SK-N-MC (cell line): ENCODE measurements around the gene RRP12.

Source experiments
- DNase-seq: peaks from one replicate; pipeline ENCODE4 v3.0.0-alpha.2; 2011; ENCODE audit warnings: low read depth, low spot score
- H3K27ac ChIP-seq: fragments of 200-600 bp; sonication (generic); 2 replicates; pipeline ENCODE4 v1.5.1; 2016; ENCODE audit warnings: mixed run types
- H3K36me3 ChIP-seq: fragments of 200-600 bp; sonication (generic); 2 replicates; pipeline ENCODE4 v1.6.1; 2017; ENCODE audit warnings: antibody characterized with exemption, low read length, mixed read lengths; ENCODE audit not compliant: insufficient read depth
- H3K4me3 ChIP-seq: fragments of 200-600 bp; sonication (generic); 2 replicates; pipeline ENCODE4 v1.5.1; 2016
- H3K9ac ChIP-seq: fragments of 200-600 bp; sonication (generic); 2 replicates; pipeline ENCODE4 v1.8.0; 2017; ENCODE audit warnings: mixed run types, mixed read lengths; ENCODE audit not compliant: insufficient read length
- H3K9me3 ChIP-seq: fragments of 200-600 bp; sonication (generic); 2 replicates; pipeline ENCODE4 v1.6.1; 2017; ENCODE audit warnings: low read depth, mild to moderate bottlenecking, antibody characterized with exemption, low read length, moderate library complexity, mixed read lengths
- EZH2 ChIP-seq: fragments of 200-600 bp; sonication (generic); IDR thresholded peaks from one replicate; pipeline ENCODE4 v1.6.1; 2017; ENCODE audit warnings: antibody characterized with exemption
- FOXP2 ChIP-seq: optimal IDR thresholded peaks from 2 replicates; pipeline ENCODE3; 2011; ENCODE audit warnings: mild to moderate bottlenecking, moderate library complexity; ENCODE audit not compliant: insufficient read depth; ENCODE audit errors: extremely low read length, control extremely low read depth
- POLR2AphosphoS5 ChIP-seq: IDR thresholded peaks from 2 replicates; pipeline ENCODE4 v1.6.1; 2012; ENCODE audit warnings: mild to moderate bottlenecking, low read depth, low read length, borderline replicate concordance

The RRP12 gene

DNA sequence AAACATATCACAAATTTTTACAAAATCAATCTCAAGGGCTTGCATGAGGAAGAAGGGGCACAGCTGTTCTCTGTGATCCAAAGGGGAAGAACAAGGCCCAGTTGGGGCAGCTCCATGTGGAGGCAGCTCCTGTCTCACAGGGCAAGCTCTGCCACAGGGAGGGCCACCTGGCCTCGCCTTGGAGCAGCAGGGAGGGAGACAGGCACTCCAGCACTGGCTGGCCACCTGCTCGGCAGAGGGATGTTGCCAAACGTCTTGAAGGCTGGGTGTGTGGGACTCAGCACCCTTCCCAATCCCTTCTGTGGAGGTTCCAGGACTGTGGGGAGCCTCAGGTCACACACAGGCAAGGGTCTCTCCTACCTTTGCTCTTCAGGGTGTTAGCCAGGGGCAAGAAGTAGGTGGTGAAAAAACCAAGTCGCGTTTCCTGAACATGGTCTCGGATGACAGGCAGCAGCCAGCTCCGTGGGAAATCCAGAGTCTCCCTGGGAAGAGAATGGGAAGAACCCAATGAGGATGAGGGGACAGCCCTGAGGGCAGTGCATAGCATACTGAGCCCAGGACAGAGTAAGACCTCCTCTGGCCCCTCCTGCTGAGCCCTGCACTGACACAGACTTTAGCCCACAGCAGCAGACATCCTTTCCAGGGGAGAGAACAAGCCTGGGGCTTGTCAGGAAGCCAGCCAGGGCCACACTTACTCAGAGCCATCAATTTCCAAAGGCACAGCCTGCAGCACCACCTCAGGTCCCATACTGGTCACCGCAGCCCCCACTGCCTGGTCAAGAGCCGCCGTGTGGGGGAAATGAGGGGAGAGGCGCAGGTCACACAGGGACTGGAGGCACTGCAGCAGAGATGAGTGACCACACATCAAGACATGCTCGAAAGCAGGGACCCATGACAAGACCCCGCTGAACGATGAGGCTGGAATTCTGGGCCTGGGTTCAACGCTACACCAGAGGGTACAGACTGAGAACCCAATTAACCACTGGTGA lies 21.9 kb downstream of the RRP12 start:
- no peak overlapping the region for H3K4me3 ChIP-seq

DNA sequence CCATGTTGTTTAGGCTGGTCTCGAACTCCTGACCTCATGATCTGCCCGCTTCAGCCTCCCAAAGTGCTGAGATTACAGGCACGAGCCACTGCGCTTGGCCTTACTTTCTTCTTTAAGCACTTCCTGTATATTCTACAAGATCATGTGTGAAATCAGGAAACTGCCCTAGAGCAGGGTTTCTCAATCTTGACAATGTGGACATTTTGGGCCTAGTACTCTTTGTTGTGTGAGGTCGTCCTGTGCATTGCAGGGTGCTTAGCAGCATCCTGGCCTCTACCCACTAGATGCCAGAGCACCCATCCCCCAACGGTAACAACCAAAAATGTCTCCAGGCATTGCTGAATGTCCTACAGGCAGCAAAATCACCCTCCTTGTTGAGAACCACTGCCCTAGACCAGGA lies 24.7 kb downstream of the RRP12 start:
- TF ChIP-seq EZH2 (no peak), FOXP2 (no peak), POLR2AphosphoS5 (no peak)
- H3K9me3 ChIP-seq: no peaks in the 10 kb centered on the region
- peaks cover 5% of the 10 kb centered on the region; the same call in 1 of the 2 replicates for H3K36me3 ChIP-seq

More for the DNA sequence above, 21.9 kb downstream of the RRP12 start:
- TF ChIP-seq POLR2AphosphoS5 (no peak), EZH2 (no peak), FOXP2 (no peak)
- H3K36me3 ChIP-seq: no peaks in the 10 kb centered on the region; the same call in 1 of the 2 replicates
- no peak for DNase-seq
- H3K9ac ChIP-seq: no peak overlapping the region
- no peak overlapping the region for H3K27ac ChIP-seq
- no peaks in the 10 kb centered on the region for H3K9me3 ChIP-seq

DNA sequence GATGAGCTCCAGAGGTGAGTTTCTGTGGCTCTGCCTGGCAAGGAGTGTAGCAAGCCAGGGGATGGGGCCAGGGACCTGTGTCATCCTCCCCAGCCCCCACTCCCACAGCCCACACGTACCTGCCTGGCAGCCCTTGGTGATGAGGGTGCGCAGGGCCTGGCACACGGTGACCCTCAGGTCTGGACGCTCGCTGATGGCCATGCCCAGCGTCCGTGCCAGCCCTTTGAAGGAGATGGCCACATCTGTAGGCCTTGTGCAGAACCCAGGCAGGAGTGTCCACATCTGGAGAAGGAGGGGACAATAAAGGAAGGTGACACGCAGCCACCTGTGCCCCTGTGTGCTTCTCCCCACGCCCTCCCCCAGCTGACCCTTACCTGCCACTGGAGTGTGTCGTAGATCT lies 27.7 kb downstream of the RRP12 start:
- Histone ChIP-seq H3K27ac (no peak overlapping the region), H3K9me3 (no peaks in the 10 kb centered on the region), H3K4me3 (no peak overlapping the region), H3K36me3 (peaks cover 8% of the 10 kb centered on the region; the same call in 1 of the 2 replicates), H3K9ac (no peak overlapping the region)
- no peak for DNase-seq
- TF ChIP-seq FOXP2 (no peak), EZH2 (no peak), POLR2AphosphoS5 (no peak)

More for the DNA sequence above, 24.7 kb downstream of the RRP12 start:
- H3K4me3 ChIP-seq: no peak overlapping the region
- no peak for DNase-seq
- H3K27ac ChIP-seq: no peak overlapping the region
- H3K9ac ChIP-seq: no peak overlapping the region

DNA sequence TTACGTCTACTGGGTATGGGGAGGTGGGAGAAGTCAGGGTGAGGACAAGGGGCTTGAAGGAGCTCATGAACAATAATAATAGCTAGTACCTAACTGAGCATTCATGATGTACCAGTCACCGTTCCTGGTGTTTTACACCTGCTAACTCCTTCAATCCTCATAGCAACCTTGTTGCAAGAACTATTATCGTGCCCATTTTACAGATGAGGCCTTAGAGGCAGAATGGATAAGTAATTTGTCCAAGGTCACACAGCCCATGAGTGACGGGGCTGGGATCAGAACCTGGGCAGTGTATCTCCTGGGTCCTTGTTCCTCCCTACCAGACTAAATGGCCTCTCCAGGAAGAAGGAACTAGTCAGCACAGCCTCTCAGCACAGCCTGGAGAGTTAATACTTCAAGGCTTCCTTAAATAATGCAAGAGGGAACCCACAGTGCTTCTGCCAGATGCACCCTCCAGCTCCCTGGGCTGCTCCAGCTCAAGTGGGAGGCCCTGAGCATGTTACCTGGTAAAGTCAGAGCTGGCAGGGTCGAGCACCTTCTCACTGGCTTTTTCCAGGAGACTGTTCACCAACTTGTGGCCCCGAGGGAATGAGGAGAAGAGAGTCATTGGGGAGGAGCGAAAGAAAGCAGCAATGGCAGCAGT lies 28.8 kb downstream of the RRP12 start:
- H3K4me3 ChIP-seq: no peak overlapping the region
- DNase-seq: no peak
- no peak overlapping the region for H3K27ac ChIP-seq
- peaks cover 8% of the 10 kb centered on the region; the same call in 1 of the 2 replicates for H3K36me3 ChIP-seq
- H3K9me3 ChIP-seq: no peaks in the 10 kb centered on the region
- H3K9ac ChIP-seq: no peak overlapping the region
- TF ChIP-seq POLR2AphosphoS5: no peak
- TF ChIP-seq EZH2: no peak
- no peak for TF ChIP-seq FOXP2

DNA sequence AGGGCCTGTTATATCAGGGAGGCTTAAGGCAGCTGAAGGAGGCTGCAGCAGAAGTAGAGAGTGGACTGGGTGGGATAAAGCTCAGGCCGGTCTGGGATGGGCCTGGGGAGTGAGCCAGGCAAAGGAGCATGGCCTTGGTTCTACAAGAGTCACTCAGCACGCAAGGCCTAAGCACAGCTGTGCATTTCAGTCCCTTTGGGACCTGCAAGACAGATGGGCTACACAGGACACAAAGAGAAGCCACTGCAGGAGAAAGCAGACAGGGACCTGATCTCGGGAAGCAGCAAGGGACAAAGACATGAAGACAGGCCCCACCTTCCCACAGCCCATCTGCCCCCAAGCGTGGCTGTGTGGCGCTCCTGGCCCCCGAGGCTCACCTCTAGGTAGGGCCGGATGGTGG lies 29.4 kb downstream of the RRP12 start:
- Histone ChIP-seq H3K9ac (no peak overlapping the region), H3K9me3 (no peaks in the 10 kb centered on the region), H3K36me3 (peaks cover 8% of the 10 kb centered on the region; the same call in 1 of the 2 replicates), H3K4me3 (no peak overlapping the region), H3K27ac (no peak overlapping the region)
- TF ChIP-seq EZH2 (no peak), FOXP2 (no peak), POLR2AphosphoS5 (no peak)
- DNase-seq: no peak

DNA sequence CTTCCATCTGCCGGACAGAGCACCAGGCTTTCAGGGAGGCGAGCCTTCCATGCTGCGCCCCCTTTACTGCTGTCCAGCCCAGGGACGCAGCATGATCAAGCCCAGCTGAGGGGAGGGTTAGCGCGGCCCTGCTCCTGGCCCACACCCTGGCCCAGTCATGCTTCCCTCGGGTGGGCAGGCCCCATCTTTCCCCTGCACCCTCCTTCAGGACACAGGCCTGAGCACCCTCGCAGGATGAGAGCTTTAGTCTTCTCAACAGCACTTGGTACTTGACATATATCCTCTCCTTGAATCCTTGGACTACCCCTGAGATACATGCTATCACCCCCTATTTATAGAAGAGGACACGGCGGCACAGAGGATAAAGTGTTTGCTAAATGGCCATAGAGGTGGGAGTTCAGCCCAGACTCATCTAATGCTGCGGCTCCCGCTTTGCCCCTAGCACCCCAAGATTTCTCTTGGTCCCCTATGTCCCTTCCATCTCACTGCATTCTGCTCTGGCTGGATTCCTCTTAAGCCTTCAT lies 34.0 kb downstream of the RRP12 start:
- no peak for DNase-seq
- Histone ChIP-seq H3K36me3 (peaks cover 4% of the 10 kb centered on the region; the same call in 1 of the 2 replicates), H3K9me3 (no peaks in the 10 kb centered on the region), H3K27ac (no peak overlapping the region), H3K4me3 (no peak overlapping the region), H3K9ac (no peak overlapping the region)
- TF ChIP-seq FOXP2 (no peak), POLR2AphosphoS5 (no peak), EZH2 (no peak)

DNA sequence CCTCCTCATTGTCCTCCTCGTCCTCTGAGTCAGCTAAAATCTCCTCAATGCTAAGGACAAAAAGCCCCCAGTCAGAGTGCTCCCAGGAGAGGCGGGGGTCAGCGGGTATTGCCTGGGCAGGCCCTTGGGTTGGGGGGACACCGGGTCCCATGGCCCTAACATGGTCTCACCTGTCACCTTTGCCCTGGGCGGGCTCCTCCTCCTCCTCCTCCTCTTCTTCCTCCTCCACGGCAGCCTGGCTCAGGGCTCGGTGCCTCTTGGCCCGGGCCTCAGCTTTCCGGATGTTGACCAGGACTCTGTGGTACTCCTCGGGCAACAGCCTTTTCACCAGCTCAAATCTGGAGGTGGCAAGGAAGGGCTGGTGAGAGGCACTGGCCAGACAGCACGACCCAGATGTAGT lies 34.6 kb downstream of the RRP12 start:
- peaks cover 4% of the 10 kb centered on the region; the same call in 1 of the 2 replicates for H3K36me3 ChIP-seq
- no peaks in the 10 kb centered on the region for H3K9me3 ChIP-seq
- no peak for DNase-seq
- TF ChIP-seq FOXP2: no peak
- H3K27ac ChIP-seq: no peak overlapping the region
- H3K4me3 ChIP-seq: no peak overlapping the region
- H3K9ac ChIP-seq: no peak overlapping the region

DNA sequence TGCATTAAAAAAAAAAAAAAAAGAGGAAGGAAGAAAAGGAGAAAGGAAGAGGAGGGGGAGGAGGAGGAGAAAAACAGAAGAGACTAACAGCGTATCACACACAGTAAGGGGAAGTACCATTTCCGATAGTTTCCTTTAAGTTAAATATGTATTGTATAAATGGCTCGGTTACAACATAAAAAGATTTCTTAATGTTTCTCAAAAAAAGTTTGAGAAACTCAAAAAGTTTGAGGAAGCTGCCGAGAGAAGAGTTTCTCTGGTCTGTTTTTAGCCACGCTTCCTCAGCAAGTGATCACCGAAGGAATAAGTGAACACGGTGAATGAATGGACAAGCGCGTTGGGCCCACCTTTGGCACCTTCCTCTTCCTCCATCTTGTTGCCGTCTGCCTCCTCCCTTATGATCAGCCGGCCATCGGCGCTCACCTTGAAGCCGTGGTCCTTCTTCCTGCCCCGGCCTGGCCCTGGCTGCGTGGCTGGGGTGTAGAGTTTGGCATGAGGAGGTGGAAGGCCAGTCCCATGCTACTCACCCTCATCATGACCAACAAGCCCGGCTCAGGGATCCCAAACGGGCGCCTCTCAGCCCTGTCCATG lies 35.3 kb downstream of the RRP12 start:
- Histone ChIP-seq H3K4me3 (no peak overlapping the region), H3K27ac (no peak overlapping the region), H3K36me3 (peaks cover 4% of the 10 kb centered on the region; the same call in 1 of the 2 replicates), H3K9me3 (no peaks in the 10 kb centered on the region), H3K9ac (no peak overlapping the region)
- TF ChIP-seq FOXP2: no peak
- TF ChIP-seq POLR2AphosphoS5: no peak
- TF ChIP-seq EZH2: no peak
- DNase-seq: no peak
